Activated CD8-positive, alpha-beta memory T cell treated with anti-CD3 and anti-CD28 coated beads, Interleukin-2, amount 50 U/mL, for 1 hour (primary cell): ENCODE results near the gene LIPC.

Experiments
- DNase-seq: peaks from one replicate; pipeline ENCODE4 v3.0.0-alpha.2; 2020; ENCODE audit errors: extremely low read depth

The LIPC gene

DNA sequence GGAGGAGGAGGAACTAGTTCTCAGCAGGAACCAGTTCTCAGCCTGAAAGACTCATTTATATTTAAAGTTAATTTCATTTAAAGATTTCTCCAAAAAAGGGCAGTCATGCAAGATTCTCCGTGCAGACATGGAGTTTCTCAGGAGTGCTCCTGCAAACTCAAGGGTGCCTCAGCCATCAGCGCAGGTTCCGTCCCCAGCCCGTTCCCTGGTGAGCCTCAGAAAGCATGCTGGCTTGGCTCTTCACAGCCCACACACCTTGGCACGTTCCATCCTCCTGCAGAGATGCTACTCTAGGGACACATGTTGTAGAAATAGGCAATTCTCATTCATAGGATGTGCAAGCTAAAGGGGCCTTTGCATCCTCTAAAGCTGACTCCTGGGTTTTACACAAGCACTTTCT is 123.0 kb downstream of the LIPC start:
- DNase-seq: no peak

DNA sequence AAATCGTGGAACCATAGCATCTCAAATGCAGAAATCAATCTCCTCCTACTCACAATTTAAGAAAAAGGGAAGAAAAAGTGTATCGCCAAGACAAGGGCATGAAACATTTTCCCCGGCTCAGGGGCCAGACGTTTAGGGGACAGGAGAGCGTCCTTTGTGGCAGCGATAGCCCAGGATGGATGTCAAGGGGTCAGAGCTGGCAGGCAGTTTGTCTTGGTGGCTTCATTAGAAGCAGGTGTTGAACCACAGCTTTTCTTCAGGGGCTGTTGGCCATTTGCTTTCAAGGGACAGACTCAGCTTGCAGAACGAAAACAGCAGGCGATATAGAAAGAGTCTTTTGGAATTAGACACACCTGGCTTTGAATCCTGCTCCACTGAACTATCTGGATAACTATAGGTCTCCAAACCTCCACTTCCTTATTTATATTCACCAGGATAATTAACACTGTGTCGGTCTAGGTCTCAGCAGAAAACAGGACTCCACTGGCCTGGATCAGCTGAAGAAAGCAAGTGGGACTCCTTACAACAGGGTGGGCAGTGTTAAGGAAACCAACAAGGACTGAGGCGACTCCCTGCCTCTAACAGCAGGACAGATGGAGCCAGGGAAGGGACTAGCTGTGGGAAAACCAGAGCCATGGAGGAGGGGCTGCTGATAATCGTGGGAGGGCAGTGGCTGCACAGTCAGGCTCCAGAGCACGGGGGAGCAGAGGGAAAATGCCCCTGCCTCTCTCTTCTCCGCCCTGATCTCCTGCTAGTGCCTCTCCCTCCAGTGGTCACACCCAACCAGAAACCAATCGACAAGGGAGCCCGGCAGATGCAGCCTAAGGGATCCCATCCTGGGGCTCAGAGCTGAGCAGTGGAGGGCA is 123.6 kb downstream of the LIPC start:
- no peak for DNase-seq

DNA sequence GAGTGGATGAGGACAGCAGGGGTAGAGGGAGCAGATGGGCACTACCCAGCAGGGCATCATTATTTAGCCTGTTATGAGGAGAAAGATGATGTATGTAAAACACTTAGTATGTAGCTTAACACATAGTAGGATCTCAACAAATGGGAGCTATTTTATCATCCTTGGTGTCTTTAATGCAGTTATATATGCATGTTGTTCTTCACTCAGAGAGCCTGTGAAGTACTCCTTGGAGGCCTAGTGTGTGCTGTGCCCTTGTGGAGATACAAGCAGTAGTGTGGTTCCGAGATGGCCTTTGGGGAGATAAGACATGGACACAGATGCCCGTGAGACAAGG is 124.2 kb downstream of the LIPC start:
- DNase-seq: no peak

DNA sequence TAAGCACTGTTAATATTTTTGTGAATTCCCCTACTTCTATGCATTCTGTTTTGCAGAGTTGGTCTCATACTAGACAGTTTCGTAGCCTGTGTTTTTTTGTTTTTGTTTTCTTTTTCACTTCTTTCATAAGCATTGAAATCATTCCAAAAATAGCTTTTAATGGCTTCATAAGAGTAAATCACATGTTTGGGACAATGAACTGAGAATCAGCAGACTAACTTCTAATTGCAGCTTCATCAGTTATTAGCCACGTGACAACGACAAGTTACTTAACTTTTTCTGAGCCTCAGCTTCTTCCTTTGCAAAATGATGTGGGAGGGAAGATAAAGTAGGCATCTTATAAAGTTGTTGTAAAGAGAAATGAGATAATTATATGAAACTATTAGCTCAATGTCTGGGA is 124.8 kb downstream of the LIPC start:
- DNase-seq: no peak

GRCh38 chr15:58558777-58559176 is 127.0 kb downstream of the LIPC start:
- DNase-seq: no peak

- DNase-seq: no peak
Measured at GRCh38 chr15:58559904-58560588, 128.3 kb downstream of the LIPC start.

DNA sequence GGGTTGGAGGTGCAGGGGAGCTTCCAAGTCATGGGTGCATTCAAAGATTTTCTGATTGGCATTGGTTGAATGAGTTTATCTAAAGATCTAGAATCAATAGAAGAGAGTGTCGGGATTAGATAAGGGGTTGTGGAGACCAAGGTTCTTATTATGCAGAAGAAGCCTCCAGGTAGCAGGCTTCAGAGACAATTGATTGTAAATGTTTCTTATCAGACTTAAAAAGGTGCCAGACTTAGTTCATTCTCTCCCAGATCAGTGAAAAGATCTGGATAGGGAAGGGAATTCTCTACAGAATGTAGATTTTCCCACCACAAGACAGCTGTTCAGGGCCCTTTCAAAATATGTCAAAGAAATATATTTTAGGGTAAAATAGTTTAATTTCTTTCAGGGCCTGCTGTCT is 129.5 kb downstream of the LIPC start:
- DNase-seq: no peak

- DNase-seq: no peak
Measured at GRCh38 chr15:58562135-58562534, 130.3 kb downstream of the LIPC start.

- no peak for DNase-seq
Measured at GRCh38 chr15:58564981-58565380, 133.2 kb downstream of the LIPC start.

DNA sequence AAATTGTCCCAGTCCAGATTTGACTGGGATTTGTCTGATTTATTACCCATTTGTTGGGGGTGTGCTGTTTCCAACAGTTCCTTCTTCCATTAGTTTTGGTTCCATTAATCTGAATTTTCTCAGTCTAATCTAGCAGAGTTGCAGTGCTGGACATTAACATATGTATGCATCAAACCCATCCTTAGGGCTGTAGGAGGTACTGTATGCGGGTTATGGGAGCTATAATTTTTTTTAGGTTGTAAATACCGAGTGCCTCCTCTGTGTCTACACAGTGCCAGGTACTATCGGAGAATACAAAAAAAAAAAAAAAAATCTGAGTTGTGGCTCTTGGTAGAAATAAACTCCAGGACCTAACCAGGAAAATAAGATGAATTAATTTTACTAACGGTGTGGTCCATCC is 133.8 kb downstream of the LIPC start:
- DNase-seq: no peak

GRCh38 chr15:58566029-58566428 is 134.2 kb downstream of the LIPC start:
- DNase-seq: no peak

- no peak for DNase-seq
Measured at GRCh38 chr15:58568157-58568571, 136.4 kb downstream of the LIPC start.

GRCh38 chr15:58569455-58569854 is 137.7 kb downstream of the LIPC start:
- no peak for DNase-seq

DNA sequence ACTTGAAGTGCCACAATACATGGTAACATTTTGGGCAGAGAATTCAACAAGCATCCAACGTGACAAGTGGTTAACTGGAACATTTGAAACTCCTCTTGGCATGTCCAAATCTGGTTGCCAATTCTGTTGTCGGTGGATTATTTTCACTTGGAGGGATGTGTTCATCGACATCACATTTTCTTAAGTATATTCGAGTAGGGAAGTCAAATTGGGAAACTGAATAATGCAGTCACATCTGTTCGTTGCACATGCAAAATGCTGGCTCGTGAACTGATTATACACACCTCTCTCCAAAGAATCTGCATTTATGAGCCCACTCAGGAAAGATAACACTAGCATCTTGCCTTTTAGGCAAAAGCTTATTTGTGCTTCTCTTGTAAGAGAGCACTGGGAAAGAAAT is 139.7 kb downstream of the LIPC start:
- no peak for DNase-seq

GRCh38 chr15:58572521-58572920 is 140.7 kb downstream of the LIPC start:
- no peak for DNase-seq

DNA sequence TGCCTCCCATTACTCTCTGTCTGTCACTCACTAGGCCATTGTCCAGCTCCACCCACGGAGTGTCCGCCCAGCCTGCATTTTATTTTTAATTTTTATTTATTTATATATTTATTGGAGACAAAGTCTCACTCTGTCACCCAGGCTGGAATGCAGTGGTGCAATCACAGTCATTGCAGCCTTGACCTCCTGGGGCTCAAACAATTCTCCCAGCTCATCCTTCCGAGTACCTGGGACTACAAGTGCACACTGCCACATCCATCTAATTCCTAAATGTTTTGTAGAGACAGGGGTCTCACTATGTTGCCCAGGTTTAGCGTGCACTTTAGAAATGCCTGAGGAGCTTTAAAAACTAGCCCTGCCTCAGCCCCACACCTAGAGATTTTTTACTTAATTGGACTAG is 141.5 kb downstream of the LIPC start:
- DNase-seq: no peak

GRCh38 chr15:58574631-58575030 is 142.8 kb downstream of the LIPC start:
- DNase-seq: no peak

- DNase-seq: no peak
Measured at GRCh38 chr15:58575045-58575786, 143.4 kb downstream of the LIPC start.

DNA sequence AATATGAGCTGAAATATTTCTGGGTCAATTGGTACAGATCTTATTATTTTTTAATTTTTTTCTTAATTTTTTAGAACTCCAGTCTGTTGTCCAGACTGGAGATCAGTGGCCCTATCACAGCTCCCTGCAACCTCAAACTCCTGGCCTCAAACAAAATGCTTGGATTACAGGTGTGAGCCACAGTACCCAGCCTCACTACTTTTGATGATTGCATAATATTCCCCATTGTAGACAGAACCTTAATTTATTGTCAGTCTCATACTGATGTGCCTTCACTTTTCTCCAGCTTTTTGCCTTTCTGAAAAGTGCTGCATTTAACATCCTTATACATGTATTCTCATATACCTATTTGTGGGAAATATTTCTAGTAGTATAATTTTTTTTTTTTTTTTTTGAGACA is 144.9 kb downstream of the LIPC start:
- no peak for DNase-seq

GRCh38 chr15:58582160-58582559 is 150.4 kb downstream of the LIPC start:
- no peak for DNase-seq

GRCh38 chr15:58583171-58583908 is 151.5 kb downstream of the LIPC start:
- DNase-seq: no peak
